Kasumi-1 (cell line): ENCODE data around the gene P2RX5.
"Not testable (repeated sequence)": the region's sequence is repeated elsewhere in the genome, so short reads cannot be mapped to it uniquely, and the experiment has no call there.

Experiments
- DNase-seq, 2 experiments: peaks; one replicate each; lab custom pipeline; 2025; lab: John Stamatoyannopoulos, UW

P2RX5 gene

DNA sequence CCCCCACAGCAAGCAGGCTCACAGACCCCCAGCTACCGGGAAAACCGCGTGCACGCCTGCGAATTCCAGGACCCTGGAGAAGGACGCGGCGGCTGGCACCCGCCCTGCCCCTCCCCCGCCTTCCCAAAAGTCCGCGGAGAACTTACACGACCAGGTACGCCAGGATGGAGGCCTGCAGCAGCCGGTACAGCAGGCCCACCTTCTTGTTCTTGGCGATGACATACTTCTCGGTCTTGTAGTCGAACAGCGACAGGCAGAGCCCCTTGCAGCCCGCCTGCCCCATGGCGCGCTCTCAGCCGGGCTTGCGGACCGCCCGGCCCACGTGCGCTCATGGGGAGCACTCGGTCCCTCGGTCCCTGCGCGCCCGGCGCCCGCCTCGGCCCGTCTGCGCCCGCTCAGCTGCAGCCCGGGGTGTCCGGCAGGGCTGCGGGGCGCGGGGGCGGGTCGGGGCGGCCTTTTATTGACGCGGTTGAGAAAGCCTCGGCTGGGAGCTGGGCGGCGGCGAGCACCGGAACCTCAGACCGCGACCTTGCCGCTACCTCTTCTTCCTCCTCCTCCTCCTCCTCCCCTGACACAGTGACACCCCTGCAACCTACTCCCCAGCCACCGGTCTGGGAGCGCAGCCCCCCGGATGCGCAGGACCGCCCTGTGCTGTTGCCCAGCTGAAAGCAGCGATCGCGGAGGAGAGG lies at the start of gene P2RX5:
P2RX5 (minus strand) TSS at position 433 of the 689 bp plus-strand sequence; CDS start at position 283, 150 bp downstream.
- DNase-seq: peak in 1 of 2 experiments; percentile 0

DNA sequence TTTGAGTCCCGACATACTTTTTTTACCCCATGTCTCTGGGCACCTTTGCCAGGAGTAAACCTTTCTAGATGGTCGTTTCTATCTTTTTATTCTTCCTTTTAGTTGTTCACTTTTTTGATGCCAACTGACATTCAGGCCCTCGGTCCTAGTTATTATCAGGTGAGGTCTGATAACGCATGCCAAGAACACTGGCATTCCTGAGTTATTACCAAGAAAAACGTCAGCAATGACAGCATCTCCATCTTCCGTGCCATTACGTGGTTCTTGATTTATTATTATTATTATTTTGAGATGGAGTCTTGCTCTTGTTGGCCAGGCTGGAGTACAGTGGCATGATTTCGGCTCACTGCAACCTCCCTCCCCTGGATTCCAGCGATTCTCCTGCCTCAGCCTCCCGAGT lies 49.1 kb upstream of the P2RX5 start:
- no peak for DNase-seq

GRCh38 chr17:3744014-3744413 lies 48.1 kb upstream of the P2RX5 start:
- DNase-seq: no peak

GRCh38 chr17:3740611-3741073 lies 44.7 kb upstream of the P2RX5 start:
- peak; percentile 37 to 51 for DNase-seq

- no peak for DNase-seq
Measured at GRCh38 chr17:3739422-3740124, 43.6 kb upstream of the P2RX5 start.

- no peak for DNase-seq
Measured at GRCh38 chr17:3738562-3739295, 42.8 kb upstream of the P2RX5 start.

- DNase-seq: no peak
Measured at GRCh38 chr17:3735515-3735914, 39.6 kb upstream of the P2RX5 start.

DNA sequence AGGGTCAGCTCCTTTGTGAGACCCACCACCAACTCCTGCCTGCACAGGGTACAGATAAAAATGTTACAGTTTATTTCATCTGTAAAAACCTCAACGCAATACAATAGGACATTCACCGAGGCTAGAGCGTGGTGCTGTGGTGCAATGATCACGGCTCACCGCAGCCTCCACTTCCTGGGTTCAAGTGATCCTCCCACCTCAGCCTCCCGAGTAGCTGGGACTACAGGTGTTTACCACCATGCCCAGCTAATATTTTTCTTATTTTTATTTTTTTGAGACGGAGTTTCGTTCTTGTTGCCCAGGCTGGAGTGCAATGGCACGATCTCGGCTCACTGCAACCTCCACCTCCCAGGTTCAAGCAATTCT lies 38.9 kb upstream of the P2RX5 start:
- DNase-seq: not testable (repeated sequence)

GRCh38 chr17:3732210-3732621 lies 36.3 kb upstream of the P2RX5 start:
- no peak for DNase-seq

- DNase-seq: no peak
Measured at GRCh38 chr17:3730881-3731429, 35.0 kb upstream of the P2RX5 start.

- DNase-seq: no peak
Measured at GRCh38 chr17:3729881-3730280, 33.9 kb upstream of the P2RX5 start.

GRCh38 chr17:3728099-3728498 lies 32.1 kb upstream of the P2RX5 start:
- not testable (repeated sequence) for DNase-seq

GRCh38 chr17:3727041-3727440 lies 31.1 kb upstream of the P2RX5 start:
- no peak for DNase-seq

DNA sequence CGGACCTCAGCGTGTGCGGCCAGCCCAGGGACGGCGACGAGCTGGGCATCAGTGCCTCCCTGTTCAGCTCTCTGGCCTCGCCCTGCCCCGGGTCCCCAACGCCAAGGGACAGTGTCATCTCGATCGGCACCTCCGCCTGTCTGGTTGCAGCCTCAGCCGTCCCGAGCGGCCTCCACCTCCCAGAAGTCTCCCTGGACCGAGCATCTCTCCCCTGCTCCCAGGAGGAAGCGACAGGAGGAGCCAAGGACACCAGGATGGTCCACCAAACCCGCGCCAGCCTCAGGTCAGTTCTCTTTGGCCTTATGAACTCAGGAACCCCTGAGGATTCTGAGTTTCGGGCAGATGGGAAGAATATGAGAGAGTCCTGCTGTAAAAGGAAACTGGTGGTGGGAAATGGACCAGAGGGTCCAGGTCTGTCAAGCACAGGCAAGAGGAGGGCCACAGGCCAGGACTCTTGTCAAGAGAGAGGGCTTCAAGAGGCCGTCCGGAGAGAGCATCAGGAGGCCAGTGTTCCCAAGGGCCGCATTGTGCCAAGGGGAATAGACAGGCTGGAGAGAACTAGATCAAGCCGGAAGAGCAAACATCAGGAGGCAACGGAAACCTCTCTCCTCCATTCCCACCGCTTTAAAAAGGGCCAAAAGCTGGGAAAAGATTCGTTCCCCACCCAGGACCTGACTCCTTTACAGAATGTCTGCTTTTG lies 28.6 kb upstream of the P2RX5 start:
- DNase-seq: no peak

DNA sequence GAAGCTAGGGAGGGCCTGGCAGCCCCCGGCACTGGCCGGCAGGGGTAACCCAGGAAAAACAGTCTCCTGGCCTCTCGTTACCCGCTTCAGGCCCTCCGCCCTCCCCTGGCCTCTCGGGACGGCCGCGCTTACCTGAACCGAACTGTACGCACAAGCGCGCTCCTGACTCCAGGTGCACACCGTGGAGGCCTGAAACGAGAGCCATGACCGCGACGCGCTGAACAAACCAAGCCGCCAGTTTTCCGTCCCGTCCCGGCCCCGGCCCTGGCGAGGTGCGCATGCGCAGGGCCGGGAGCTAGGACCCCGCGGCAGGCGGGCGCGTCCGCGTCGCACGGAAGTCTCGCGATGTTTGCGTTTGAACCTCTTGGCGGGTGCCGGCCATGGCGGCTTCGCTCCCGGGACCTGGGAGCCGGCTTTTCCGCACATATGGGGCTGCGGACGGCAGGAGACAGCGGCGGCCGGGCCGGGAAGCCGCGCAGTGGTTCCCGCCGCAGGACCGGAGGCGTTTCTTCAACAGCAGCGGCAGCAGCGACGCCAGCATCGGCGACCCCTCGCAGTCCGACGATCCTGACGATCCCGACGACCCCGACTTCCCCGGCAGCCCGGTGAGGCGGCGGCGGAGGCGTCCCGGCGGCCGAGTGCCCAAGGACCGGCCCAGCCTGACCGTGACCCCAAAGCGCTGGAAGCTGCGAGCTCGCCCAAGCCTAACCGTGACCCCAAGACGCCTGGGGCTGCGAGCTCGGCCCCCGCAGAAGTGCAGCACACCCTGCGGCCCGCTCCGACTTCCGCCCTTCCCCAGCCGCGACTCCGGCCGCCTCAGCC lies 27.8 kb upstream of the P2RX5 start, which contains the start of gene HASPIN:
HASPIN (plus strand) TSS at position 348 of the 822 bp plus-strand sequence; CDS start at position 381, 33 bp downstream.
- peak; percentile 51 to 56 for DNase-seq

DNA sequence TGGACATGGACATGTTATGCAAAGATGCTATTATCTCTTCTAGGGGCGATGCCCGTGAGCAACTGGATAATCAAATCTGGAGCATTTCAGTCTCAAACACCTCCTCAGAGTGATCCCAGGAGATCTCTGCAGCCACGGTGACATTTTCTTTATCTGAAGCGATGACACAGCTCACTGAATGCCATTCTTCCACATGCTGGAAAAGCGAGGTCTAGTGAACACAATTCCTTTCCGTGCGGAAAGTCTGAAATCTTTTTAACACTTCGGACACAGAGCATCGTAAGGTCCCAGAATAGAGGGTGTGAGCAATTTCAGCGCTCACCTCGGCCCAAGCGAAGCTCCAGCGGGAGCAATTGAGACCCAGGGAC lies 27.2 kb upstream of the P2RX5 start:
- no peak for DNase-seq

- DNase-seq: no peak
Measured at GRCh38 chr17:3722716-3723115, 26.8 kb upstream of the P2RX5 start.

DNA sequence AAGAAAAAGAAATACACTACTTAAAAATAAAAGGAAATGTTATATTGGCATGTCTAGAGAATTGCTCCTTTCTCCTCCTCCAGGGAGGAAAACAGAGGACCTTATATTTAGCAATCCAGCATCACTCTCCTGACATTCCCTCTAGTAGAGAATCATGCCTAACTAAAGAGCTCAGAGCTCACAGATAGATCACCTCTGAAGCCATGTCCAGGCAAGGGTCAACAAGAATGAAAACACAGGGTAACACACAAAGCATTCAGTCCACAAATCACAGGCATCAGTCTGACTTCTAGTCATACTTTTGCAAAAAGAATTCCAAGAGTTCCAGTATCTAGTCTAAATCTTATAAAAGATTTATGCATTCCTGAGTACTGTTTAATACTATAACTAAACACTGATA lies 23.3 kb upstream of the P2RX5 start:
- no peak for DNase-seq

DNA sequence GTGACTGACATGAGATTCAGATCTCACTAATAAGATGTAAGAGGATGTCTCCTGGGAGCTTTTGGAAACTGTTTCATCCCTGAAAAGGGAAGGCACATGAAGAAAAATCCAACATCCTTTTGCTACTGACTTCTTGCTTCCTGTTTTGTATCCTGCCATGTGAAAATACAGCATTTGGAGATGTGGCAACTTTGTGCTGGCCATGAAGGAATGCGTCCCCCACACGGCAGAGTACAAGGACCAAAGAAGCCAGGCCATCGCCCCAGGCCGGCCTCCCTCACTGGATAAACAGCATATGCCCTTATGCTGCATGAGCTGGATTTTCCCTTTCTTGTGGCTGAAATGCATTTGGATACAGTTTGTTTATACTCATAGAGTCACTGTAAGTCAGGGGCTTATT lies 22.2 kb upstream of the P2RX5 start:
- DNase-seq: no peak

GRCh38 chr17:3715296-3715695 lies 19.3 kb upstream of the P2RX5 start:
- no peak for DNase-seq
